HG03280 (cell line): Measurements from ENCODE around the gene PNISR.
"Not testable (repeated sequence)": the region's sequence is repeated elsewhere in the genome, so short reads cannot be mapped to it uniquely, and the experiment has no call there.

Experiments
- ATAC-seq: cut with Tn5 transposase; IDR thresholded peaks from one replicate; pipeline ENCODE4 v1.9.1; 2021; ENCODE audit warnings: mild to moderate bottlenecking, moderate library complexity; ENCODE audit not compliant: unreplicated experiment

Gene PNISR, protein sequence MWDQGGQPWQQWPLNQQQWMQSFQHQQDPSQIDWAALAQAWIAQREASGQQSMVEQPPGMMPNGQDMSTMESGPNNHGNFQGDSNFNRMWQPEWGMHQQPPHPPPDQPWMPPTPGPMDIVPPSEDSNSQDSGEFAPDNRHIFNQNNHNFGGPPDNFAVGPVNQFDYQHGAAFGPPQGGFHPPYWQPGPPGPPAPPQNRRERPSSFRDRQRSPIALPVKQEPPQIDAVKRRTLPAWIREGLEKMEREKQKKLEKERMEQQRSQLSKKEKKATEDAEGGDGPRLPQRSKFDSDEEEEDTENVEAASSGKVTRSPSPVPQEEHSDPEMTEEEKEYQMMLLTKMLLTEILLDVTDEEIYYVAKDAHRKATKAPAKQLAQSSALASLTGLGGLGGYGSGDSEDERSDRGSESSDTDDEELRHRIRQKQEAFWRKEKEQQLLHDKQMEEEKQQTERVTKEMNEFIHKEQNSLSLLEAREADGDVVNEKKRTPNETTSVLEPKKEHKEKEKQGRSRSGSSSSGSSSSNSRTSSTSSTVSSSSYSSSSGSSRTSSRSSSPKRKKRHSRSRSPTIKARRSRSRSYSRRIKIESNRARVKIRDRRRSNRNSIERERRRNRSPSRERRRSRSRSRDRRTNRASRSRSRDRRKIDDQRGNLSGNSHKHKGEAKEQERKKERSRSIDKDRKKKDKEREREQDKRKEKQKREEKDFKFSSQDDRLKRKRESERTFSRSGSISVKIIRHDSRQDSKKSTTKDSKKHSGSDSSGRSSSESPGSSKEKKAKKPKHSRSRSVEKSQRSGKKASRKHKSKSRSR

DNA sequence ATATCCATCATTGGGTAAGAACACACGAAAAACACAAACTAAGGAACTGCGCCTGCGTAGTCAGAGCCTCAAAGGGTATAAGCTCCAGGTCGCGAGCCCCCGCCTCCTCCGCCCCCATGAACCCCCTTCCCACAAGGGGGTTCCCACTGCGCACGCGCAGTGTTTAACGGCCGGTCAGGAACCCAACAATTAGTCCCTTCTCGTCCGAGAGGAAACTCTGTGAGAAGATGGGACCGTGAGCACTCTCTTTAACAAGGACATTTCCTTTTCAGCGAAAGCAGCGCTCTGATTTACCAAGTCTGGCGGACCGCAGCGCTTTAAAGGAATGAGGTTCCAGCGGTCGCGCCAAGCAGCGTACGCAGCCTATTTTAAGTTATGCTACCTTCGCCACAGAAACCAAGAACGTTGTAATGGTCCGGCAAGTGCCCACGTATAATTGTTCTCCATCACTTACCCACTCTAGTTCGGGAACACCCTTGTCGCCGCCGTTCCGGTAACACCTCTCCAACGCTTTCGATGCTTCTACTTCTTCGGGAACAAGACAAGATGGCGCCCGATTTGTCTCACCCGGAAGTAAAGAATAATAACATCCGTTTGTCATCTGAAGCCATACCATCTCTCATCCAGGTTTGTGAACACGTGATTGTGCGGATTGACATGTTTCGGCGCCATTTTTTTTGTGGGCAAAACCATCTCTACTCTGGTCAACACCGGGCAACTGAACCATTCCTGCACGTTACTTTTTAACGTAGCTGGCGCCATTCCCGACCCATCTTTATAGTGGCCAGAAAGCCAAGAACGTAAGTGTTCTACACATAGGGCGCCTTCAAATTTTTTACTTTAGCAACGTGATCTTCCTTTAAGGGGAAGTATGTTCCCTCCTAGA lies at the start of gene PNISR:
Gene PNISR (minus strand): TSS at position 548 of the 886 bp plus-strand sequence. CDS start 10,649 bp downstream, outside the sequence.
- ATAC-seq, result peak; percentile 84

DNA sequence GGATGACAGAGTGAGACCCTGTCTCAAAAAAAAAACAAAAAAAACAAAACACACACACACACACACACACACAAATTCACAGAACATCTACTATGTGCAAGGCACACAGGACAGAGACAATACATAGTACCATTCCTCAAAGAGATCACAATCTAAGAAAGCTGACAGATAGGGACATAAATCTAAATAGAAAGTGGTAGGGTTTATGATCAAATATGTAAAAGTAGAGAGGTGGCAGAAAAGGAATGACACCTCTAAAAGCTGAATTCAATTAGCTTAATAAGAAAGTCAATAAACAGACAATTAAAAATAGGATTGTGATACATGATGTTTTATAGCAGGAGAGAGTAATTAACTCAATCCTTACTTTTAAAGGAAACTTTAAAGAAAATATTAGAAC lies 48.6 kb upstream of the PNISR start:
- no peak for ATAC-seq

DNA sequence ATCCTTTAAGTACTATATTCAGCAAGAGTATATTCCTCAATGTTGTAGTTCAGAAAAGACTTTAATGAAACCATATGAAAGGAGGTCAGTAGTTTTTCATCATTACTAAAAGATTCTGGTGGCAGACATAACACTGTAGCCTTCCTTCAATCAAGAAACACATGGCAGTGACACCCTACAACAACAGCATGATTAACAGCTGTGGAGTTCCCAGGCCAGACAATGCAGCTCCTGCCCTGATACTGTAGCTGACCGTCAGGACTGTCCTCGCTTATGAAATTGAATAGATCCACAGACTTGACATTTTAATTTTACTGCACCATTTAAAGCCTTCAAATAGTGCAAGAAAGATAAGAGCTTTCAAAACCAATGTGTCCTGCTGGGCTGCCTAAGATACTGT lies 46.5 kb upstream of the PNISR start:
- no peak for ATAC-seq

DNA sequence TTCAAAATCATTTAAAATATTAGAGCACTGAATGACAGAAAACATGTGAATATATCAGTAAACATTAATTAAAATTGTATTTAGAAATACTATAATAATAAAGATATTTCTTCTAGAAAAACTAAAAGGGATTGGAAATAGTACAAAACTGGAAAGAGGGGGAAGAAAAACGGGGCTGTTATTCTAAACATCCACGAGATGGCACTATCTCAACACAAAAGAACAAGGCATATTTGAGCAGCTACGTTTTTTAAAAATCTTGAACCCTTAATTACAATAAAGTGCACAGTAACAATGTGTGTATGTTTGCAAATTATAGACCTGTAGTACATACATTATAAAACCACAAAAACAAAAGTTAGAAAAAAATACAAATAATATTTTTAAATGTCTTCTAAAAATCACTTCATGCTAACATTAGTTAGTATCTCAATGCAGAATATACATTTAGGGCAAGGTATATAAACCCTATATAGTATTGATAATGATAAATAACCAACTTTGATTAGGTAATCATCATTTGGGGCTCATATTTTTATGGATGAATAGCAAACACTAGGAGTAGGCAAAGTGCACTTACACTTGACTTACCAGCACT lies 42.5 kb upstream of the PNISR start:
- peak; percentile 55 for ATAC-seq

DNA sequence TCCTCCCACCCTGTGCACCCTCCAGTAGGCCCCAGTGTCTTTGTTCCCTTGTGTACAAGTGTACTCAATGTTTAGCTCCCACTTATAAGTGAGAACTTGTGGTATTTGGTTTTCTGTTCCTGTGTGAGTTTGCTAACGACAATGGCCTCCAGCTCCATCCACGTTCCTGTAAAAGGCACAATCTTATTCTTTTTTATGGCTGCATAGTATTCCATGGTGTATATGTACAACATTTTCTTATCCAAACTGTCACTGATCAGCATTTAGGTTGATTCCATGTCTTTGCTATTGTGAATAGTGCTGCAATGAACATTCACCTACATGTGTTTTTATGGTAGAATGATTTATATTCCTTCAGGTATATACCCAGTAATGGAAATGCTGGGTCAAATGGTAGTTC lies 34.0 kb upstream of the PNISR start:
- not testable (repeated sequence) for ATAC-seq

DNA sequence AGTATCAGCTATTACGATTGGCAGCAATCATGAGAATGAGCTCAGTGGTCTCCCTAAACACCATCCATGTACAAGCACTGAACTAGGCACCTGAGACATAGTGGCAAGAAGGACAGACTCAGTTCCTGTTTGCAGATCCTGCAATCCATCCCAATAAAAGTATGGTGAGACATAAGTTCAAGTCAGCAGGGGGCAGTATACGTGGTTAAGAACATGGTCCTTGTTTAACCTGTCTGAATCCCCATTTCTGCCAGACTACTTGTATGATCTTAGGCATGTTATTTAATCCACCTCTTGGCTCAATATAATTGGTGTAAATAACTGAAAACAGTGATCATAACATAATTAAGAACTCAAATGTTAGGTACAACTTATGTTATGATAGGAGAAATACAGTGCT lies 33.2 kb upstream of the PNISR start:
- no peak for ATAC-seq

DNA sequence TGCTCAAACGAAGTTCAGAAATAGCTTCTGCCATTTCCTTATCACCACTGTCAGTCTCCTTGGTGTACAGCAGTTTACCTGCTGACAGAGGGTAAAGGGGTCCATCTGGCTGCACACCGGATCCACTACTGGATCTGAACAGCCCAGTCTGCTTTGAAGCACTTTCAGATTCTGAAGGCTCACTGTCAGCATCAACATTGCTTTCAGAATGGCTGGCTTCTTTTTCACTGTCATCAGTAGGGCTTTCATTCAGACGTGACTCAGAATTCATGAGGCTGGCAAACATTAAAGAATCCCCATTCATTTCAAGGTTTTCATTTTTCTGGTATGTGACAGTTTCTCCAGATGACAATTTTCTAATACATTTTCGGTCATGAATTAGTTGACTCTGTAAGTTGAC lies 21.0 kb upstream of the PNISR start:
- ATAC-seq, result peak; percentile 76

DNA sequence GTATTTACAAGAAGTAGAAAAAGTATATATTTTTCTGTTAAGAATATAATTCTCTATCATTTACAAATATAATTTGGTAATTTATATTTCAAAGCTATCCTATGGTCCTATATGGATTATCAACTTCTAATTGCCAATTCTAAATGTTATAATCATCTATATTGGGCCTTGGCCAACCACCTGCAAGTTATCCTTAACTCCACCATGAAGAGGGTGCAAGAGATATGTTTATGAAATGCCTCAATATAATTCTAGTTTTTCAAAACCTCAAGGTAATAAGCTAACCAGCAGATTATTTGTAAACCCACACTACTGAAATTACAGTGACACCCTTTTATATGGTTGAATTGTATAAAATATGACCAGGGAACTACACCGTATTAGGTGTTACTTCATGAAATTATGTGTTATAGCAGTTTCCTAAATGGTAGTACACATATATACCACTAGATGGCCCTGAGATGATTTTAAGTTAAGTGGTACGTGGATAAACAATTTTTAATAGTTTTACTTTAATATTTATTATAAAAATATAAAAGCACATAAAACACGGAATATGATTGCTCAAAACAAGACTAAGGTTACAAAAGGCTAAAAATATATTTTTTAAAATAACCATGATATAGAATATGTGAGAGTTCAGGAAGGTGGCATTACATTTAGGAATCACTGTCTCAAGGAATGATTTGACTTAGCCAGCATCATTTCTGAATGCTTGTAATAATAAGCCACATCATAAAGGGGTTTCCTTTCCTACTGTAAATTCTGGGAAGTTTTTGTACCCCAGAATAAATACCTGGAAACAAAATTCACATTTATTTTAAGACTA lies 9.8 kb upstream of the PNISR start:
- peak; percentile 88 for ATAC-seq

DNA sequence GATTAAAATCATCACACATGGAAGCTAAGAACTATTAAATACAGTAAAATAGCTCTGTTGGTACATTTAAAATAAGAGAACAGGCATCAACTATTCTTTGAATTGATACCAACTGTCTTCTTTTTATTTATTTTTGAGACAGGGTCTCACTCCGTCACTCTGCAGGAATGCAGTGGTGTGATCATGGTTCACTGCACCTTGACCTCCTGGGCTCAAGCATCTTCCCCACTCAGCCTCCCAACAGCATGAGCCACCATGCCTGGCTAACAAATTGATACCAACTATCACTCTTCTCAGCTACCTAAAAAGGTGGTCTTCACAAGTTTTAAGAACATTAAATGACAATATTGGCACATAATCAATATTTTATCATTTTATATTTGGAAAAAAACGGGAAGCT lies 7.8 kb upstream of the PNISR start:
- no peak for ATAC-seq

DNA sequence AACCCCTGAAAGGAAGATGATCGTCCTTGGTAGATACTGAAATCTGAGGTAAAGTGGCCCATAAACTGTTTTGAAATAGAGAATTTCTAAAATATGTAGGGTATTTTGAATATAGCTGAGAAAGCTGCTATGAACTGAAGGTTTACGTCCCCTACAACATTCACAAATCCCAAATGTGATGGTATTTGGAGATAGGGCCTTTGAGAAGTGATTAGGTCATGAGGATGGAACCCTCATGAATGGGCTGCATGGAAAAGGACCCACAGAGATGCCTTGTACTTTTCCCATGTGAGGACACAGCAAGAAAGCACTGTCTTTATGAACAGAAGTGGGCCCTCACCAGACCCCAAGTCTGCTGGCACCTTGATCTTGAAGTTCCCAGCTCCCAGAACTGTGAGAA lies 6.8 kb upstream of the PNISR start:
- ATAC-seq, result no peak

DNA sequence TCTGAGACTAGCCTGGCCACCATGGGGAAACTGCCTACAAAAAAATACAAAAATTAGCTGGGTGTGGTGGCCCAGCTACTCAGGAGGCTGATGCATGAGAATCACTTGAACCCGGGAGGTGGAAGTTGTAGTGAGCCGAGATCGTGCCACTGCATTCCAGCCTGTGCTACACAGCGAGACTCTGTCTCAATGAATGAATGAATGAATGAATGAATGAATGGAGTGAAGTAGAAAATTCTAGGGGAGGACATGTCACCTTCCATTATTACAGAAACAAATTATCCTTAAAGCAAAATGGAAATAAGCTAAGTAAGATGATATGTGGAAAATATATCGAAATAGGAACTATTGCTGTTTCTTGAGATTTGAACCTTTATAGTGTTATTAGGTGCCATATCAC lies 2.9 kb upstream of the PNISR start:
- ATAC-seq, result no peak

DNA sequence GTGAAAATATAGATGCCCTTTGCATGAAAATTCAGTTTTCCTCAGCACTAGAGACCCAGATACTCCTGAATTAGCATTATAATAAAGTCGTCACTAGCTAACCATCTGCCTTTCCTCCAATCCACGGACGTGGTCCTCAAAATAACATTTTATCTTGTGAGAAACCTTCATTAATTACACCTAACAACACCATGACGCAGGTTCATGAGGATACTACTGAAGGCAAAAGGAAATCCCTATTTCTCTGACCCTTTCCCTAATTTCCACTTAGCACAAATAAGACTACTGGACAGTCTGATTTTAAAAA lies 1.3 kb upstream of the PNISR start:
- no peak for ATAC-seq

DNA sequence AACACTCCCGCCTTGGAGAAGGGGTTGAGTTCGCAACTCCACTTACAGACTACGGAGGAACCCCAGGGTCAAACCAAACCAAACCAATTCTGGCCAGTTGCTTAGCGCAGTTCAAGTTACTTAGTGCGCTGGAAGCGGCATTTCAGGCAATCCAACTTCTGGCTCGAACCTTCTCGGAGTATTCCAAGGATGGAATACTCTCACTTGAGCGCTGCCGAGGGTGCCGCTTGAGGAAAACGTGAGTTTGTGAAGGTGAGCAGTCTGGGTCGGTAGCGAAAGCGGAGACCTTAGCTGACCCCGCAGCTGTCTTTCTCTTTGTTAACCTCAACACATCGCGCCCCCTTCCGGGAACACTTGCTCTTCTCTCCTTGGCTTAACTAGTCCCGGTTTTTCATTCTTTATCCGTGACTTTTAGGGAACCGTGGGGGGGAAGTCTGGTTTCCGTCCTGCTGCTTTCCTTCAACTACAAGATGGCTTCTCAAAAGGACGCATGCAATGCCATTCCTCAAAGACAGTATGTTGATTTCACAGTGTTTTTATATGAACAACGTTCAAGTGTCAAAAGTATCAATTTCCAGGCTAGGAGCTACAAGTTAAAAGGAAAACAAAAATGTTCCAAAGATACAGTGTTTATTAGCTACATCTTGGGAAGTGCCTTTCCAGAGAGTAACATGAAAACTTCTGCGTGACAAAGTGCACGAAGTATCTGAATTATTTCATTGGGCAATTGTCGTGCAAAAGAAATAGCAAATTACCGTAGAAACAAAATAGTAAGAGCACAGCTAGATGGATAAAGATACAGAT lies 741 bp upstream of the PNISR start:
- ATAC-seq, result peak; percentile 50

DNA sequence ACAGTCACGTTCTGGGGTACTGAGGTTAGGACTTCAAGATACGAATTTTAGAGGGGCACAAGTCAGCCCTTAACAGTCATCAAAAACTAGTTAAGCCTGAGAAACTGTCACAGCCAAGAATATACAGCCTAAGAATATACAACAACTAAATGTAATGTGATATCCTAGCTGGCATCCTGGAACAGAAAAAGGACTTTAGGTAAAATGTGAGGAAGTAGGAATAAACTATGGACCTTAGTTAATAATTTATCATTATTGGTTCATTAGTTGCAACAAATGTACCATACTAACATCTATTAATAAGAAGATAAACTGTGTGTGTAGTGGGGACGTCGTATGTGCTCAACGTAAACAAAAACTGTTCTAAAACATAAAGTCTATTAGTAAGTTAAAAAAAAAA lies 1.1 kb downstream of the PNISR start:
- ATAC-seq, result no peak

DNA sequence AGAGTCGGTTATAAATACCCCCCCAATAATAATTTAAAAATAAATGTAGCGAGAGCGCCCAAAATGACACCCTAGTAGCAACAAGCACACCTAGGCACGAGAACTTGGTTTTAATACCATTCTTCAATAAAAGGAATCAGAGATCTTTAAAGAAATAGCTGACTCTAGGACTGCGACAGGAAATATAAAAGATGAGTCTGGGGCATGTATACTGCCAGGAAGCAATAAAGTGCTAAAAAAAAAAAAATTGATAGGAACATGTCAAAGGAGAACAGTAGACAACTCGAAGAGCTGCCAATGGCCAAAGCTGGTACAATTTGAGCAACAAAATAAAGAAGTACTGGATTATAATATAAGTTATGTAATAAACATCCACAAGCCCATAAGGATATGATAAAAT lies 2.2 kb downstream of the PNISR start:
- no peak for ATAC-seq

DNA sequence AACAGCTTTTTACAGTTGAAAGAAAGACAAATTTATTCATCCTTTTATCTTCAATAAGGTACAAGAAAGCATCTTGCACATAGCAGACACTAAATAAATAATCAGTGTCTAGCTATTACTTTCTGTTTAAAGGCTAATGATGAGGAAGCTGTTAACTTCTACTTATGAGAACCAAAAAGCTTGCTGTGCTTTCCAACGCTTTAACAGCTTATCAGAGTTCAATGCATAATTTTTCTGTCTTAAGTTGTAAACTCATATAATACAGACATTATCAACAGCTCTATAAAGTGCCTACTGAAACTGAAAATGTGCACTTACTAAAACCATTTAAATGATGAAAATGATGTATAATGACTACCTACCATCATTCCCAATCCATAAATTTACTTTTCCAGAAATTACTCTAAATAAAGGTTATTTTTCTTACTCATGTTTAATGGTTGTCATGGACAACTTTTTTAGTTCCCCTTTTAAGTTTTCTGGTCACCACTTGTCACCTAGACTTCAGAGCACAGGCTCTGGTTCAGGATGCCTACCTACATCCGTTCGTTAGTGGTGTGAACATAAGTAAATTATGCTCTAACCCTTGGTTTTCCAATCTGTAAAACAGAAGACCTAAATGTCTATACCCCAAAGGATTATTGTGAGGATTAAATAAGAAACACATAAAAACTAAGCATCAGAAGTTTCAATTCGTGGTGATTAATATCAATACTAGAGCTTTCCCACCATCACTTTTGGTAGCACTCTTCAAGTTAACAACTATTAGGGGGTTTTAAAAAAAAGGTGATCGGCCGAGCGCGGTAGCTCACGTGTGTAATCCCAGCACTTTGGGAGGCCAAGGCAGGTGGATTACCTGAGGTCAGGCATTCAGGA lies 8.0 kb downstream of the PNISR start:
- peak; percentile 85 for ATAC-seq

DNA sequence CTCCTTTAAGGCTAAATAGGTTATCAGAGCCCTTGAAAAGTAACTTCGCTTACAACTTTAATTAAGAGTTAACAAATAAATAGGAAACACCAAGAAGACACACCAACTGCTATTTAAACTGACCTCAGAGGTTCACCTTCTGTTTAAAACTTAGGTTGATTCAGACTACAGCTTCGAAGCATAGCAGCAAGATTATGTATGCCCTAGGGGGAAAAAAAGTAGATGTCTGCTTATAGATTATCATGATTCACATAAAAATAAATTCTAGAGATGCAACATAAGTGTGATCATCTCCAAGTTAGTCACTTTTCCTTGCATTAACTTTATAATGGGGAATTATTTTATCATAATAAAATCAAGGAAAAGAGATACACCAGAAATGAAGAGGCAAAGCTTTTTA lies 8.9 kb downstream of the PNISR start:
- ATAC-seq, result no peak

DNA sequence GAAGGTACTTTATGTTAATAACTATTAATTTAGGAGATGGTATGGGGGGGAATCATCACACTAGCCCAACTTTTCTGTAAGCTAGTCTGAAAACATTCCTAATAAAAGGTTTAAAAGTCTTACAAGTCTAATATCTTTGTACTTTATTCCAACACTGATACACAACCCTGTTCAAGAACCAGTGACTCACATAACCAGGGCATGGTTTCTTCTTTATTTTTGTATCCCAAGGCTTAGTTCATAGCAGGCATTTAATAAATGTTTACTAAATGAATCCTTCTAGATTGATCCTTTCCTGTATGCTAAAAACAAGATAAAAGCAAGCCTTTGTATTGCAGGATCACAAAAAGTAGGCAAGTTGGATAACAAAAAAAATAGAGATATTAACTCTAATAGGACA lies 9.7 kb downstream of the PNISR start:
- no peak for ATAC-seq
